SH-SY5Y (cell line): Measurements from ENCODE around the gene PARD3.

Experiments used
- GATA2 ChIP-seq: IDR thresholded peaks from 2 replicates; pipeline ENCODE4 v1.6.1; 2011; ENCODE audit warnings: mild to moderate bottlenecking, low read depth, low read length
- GATA3 ChIP-seq: IDR thresholded peaks from 2 replicates; pipeline ENCODE4 v1.6.1; 2011; ENCODE audit warnings: low read depth, mild to moderate bottlenecking, low read length, moderate library complexity

DNA sequence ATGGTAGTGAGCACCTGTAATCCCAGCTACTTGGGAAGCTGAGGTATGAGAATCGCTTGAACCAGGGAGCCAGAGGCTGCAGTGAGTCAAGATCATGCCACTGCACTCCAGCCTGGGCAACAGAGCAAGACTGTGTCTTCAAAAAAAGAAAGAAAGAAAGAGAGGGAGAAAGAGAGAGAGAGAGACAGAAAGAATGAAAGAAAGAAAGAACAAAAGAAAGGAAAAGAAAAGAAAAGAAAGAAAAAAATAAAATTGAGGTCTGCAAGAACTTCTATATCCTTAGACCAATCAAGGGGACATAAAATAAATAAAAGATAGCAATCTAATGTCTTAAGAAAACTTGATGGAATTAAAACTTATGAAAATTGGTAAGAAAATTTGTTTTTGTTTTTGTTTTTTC lies 34.9 kb upstream of the PARD3 start:
- no peak for TF ChIP-seq GATA3
- no peak for TF ChIP-seq GATA2
